ENCODE data around the gene RAB11FIP4. TPM values are rescaled to one million over a fixed set of nuclear protein-coding genes. Genes with fewer than 3 reads are reported as not detected.

RAB11FIP4 gene
- total and polyA plus RNA-seq, 8 donors = 4.7 to 121 (median 11.7) TPM

GRCh38 chr17:31490671-31491375, 99.3 kb downstream of the RAB11FIP4 start:
- H3K27ac ChIP-seq = peak overlapping the region; percentile 11 to 93 (median 87)
- TF ChIP-seq POLR2A (IDR thresholded peaks at IDR 0.05) (no peak), EP300 (IDR thresholded peaks at IDR 0.05) (no peak), POLR2AphosphoS5 (IDR thresholded peaks at IDR 0.05) (no peak)
- TF ChIP-seq, protein P1, sequence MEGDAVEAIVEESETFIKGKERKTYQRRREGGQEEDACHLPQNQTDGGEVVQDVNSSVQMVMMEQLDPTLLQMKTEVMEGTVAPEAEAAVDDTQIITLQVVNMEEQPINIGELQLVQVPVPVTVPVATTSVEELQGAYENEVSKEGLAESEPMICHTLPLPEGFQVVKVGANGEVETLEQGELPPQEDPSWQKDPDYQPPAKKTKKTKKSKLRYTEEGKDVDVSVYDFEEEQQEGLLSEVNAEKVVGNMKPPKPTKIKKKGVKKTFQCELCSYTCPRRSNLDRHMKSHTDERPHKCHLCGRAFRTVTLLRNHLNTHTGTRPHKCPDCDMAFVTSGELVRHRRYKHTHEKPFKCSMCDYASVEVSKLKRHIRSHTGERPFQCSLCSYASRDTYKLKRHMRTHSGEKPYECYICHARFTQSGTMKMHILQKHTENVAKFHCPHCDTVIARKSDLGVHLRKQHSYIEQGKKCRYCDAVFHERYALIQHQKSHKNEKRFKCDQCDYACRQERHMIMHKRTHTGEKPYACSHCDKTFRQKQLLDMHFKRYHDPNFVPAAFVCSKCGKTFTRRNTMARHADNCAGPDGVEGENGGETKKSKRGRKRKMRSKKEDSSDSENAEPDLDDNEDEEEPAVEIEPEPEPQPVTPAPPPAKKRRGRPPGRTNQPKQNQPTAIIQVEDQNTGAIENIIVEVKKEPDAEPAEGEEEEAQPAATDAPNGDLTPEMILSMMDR (IDR thresholded peaks at IDR 0.05) = no peak
- DNase-seq = no peak
- intact Hi-C loops (cut with DNase I; ENCODE audit: low total_unique reads) = no loop called here
- H3K4me3 ChIP-seq = no peak overlapping the region
- 77 to 84% (median 81%) methylated on average over 9 of the region's 9 CpGs for WGBS, 5 donors
- H3K27me3 ChIP-seq = peaks cover 0 to 23% (median 0%) of the 10 kb centered on the region in 3 donors
- no peaks in the 10 kb centered on the region for H3K36me3 ChIP-seq
- peaks cover 70 to 91% (median 86%) of the 10 kb centered on the region in 4 donors for H3K4me1 ChIP-seq
- H3K9me3 ChIP-seq = no peaks in the 10 kb centered on the region

DNA sequence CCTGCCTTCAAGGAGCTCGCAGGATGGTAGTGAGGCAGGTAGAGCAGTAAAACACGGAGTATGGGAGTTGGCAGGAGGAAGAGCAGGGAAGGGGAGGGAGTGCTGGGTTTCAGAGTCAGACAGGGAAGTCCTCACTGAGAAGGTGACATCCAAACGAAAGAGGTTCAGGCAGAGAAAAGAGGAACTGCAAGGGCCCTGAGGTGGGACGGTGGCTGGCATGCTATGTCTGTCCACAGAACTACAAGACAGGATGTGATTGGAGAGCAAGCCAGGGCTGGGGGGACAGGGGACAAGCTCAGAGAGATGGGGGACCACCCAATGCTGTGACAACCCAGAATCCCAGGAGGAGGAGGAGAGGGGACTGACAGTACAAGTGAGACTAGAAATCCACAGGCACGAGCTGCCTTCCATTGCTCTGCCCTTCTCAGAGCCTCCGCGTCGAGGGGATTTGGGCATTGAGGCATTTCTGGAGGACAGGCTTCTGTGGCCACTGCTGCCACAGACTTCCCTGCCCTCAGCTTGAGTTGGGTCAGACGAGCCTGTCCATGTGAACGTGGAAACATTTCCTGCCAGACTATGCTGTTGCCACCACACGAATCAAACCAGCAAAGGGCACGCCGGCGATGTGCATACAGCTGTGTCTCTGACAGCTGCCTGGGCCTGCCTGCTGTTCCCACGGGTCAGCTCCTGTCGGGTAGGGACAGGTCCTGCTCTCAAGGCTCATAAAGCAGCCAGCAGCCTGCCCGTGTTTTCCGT, 100.1 kb downstream of the RAB11FIP4 start:
- Histone ChIP-seq H3K36me3 (no peaks in the 10 kb centered on the region), H3K4me1 (peaks cover 76 to 97% (median 85%) of the 10 kb centered on the region in 4 donors), H3K27ac (peak overlapping the region in 4 of 5 donors; percentile 2 to 93 (median 58)), H3K27me3 (peaks cover 0 to 22% (median 0%) of the 10 kb centered on the region in 3 donors), H3K4me3 (peak overlapping the region in 1 of 4 donors; percentile 7), H3K9me3 (no peaks in the 10 kb centered on the region)
- no peak for TF ChIP-seq POLR2A (IDR thresholded peaks at IDR 0.05)
- DNase-seq = no peak
- 59 to 77% (median 64%) methylated on average over 12 to 18 of the region's 18 CpGs for WGBS, 5 donors
- intact Hi-C loops (cut with DNase I; ENCODE audit: low total_unique reads) = no loop called here

DNA sequence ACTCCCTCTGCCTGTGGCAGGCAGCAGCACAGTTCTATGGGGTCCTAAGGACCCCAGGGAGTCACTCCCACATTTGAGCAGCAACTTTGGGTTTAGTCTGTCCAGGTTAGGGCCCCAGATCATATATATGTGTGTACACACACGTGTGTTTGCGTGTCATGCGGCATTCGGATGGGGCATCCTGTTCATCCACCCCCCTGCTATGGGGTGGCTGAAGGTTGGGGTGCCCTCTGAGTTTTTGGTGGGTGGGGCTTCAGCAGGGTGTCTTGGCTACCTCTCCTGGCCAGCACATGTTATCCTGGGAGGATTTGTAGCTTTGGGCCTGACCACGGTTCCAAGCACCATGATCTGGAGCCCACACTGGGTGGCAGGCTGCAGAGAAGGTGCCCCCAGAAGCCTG, 100.7 kb downstream of the RAB11FIP4 start:
- intact Hi-C loops (cut with DNase I; ENCODE audit: low total_unique reads) = no loop called here
- Histone ChIP-seq H3K27me3 (peaks cover 0 to 17% (median 0%) of the 10 kb centered on the region in 3 donors), H3K4me3 (no peak overlapping the region), H3K36me3 (no peaks in the 10 kb centered on the region), H3K4me1 (peaks cover 72 to 97% (median 83%) of the 10 kb centered on the region in 4 donors), H3K27ac (peak overlapping the region in 4 of 5 donors; percentile 2 to 93 (median 77)), H3K9me3 (no peaks in the 10 kb centered on the region)
- DNase-seq = no peak
- 92 to 100% (median 94%) methylated on average over 3 to 5 of the region's 5 CpGs for WGBS, 5 donors
- TF ChIP-seq, protein P1 (IDR thresholded peaks at IDR 0.05) = no peak
- TF ChIP-seq EP300 (IDR thresholded peaks at IDR 0.05) (no peak), POLR2A (IDR thresholded peaks at IDR 0.05) (no peak), POLR2AphosphoS5 (IDR thresholded peaks at IDR 0.05) (no peak)

DNA sequence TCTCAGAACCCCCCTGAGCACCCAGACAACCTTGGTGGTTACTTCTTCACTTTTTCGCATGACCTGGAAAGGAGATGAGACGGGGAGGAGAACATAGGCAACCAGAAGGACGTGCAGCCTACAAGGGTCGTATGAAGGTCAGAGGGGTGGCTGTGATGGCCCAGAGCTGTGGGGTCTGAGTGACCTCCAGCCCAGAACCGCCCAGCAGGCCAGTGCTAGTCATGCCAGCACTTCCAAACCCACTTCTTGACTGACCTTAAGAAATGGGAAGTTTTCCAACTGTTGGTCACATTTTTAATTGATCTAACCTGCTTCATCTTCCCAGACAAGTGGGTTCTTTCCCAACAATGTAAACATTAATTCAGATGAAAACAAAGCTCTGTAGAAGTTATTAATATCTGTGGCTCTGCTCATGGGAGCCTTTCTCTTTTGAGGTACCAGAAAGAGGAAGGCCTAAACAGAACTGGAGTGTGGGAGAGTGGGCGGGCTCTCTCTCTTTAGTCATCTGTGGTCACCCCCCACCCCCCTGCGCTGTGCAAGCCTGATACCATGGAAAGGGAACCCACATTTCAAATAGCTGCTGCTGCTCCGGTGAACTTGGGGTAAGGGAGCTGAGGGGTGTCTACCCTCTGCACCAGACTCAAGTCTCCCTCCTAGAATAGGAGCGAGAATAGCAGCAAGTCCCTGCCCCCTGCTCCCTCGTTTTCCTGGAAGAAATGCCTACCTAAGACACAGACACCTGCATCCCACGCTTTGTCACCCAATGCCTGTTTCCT, 101.6 kb downstream of the RAB11FIP4 start:
- no peak overlapping the region for H3K4me3 ChIP-seq

More for the DNA sequence above, 101.6 kb downstream of the RAB11FIP4 start:
- H3K27me3 ChIP-seq = peaks cover 0 to 10% (median 0%) of the 10 kb centered on the region in 3 donors
- H3K9me3 ChIP-seq = no peaks in the 10 kb centered on the region
- 69 to 74% (median 73%) methylated on average over 11 of the region's 11 CpGs for WGBS, 5 donors
- H3K4me1 ChIP-seq = peaks cover 71 to 100% (median 86%) of the 10 kb centered on the region in 4 donors
- intact Hi-C loops (cut with DNase I; ENCODE audit: low total_unique reads) = no loop called here
- peak overlapping the region; percentile 36 to 93 (median 79) for H3K27ac ChIP-seq
- H3K36me3 ChIP-seq = no peaks in the 10 kb centered on the region
- no peak for TF ChIP-seq POLR2AphosphoS5 (IDR thresholded peaks at IDR 0.05)
- TF ChIP-seq, protein P1 (IDR thresholded peaks at IDR 0.05) = no peak
- TF ChIP-seq POLR2A (IDR thresholded peaks at IDR 0.05) = no peak
- no peak for TF ChIP-seq EP300 (IDR thresholded peaks at IDR 0.05)
- DNase-seq = peak; percentile 43 to 57

Data from stomach (tissue), 9 donors.